Loucy (cell line): Measurements from ENCODE around the gene GTPBP6.

Experiments used
- EZH2phosphoT487 ChIP-seq: fragments of 200-600 bp; IDR thresholded peaks from 2 replicates; pipeline ENCODE4 v1.6.1; 2018; ENCODE audit warnings: antibody characterized with exemption, mild to moderate bottlenecking, moderate library complexity, borderline replicate concordance
- TF ChIP-seq, protein P1 (sequence below): fragments of 200-600 bp; sonication (generic); conservative IDR thresholded peaks from 2 replicates; pipeline ENCODE4 v1.5.1; 2014; ENCODE audit warnings: mild to moderate bottlenecking, antibody characterized with exemption, low read length

DNA sequence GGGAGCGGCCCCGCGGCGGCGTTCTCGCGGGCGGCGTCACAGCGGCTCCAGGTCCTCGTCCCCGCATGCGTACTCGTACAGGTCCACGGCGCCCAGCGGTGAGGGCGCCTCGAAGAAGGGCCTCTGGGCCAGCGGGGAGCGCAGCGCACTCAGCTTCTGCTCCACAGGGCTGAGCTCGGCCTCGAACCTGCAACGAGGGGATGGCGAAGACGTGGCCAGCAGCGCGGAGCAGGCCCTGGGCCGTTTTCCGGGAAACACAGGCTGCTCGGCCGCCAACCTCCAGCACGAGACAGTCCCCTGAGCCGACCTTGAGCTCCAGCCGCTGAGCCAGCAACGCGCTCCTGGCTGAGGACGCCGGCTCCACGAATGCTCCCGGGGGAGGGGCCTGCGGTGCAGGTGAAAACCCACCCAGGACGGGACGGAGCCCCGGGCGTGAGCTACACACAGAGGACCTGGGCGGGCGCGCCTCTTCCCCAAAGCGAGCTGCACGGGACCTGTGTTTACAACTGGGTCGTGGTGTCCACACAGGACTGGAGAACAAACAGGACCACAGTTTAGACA is 15.8 kb upstream of the GTPBP6 start:
- TF ChIP-seq, protein P1, sequence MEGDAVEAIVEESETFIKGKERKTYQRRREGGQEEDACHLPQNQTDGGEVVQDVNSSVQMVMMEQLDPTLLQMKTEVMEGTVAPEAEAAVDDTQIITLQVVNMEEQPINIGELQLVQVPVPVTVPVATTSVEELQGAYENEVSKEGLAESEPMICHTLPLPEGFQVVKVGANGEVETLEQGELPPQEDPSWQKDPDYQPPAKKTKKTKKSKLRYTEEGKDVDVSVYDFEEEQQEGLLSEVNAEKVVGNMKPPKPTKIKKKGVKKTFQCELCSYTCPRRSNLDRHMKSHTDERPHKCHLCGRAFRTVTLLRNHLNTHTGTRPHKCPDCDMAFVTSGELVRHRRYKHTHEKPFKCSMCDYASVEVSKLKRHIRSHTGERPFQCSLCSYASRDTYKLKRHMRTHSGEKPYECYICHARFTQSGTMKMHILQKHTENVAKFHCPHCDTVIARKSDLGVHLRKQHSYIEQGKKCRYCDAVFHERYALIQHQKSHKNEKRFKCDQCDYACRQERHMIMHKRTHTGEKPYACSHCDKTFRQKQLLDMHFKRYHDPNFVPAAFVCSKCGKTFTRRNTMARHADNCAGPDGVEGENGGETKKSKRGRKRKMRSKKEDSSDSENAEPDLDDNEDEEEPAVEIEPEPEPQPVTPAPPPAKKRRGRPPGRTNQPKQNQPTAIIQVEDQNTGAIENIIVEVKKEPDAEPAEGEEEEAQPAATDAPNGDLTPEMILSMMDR = no peak
- TF ChIP-seq EZH2phosphoT487 = no peak
